GM12801 (cell line): ENCODE results near the gene LDB2.

Source experiments
- TF ChIP-seq, protein P1 (sequence below): IDR thresholded peaks from one replicate; pipeline ENCODE4 v1.5.1; 2011; ENCODE audit warnings: control low read depth; ENCODE audit not compliant: insufficient read length; ENCODE audit errors: extremely low read depth

LDB2 gene

DNA sequence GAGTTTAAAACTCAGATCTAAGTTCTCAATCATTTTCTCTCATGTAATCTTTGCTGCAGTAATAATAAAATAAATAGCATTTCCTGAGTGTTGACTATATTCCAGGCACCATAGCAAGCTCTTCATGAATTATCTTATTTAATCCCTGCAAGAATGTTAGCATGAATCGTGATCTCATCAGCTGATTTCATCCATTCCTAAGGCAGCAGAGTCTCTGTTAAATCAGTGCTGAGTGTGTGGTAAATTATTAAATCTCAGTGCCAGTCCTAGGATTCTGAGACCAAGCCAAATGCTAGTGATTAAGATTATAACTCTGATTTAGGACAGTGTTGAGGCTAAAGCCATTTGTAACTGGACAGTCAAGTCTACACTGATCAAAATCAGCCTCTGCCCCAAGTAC is 431.9 kb downstream of the LDB2 start:
- TF ChIP-seq, protein P1, sequence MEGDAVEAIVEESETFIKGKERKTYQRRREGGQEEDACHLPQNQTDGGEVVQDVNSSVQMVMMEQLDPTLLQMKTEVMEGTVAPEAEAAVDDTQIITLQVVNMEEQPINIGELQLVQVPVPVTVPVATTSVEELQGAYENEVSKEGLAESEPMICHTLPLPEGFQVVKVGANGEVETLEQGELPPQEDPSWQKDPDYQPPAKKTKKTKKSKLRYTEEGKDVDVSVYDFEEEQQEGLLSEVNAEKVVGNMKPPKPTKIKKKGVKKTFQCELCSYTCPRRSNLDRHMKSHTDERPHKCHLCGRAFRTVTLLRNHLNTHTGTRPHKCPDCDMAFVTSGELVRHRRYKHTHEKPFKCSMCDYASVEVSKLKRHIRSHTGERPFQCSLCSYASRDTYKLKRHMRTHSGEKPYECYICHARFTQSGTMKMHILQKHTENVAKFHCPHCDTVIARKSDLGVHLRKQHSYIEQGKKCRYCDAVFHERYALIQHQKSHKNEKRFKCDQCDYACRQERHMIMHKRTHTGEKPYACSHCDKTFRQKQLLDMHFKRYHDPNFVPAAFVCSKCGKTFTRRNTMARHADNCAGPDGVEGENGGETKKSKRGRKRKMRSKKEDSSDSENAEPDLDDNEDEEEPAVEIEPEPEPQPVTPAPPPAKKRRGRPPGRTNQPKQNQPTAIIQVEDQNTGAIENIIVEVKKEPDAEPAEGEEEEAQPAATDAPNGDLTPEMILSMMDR = no peak

DNA sequence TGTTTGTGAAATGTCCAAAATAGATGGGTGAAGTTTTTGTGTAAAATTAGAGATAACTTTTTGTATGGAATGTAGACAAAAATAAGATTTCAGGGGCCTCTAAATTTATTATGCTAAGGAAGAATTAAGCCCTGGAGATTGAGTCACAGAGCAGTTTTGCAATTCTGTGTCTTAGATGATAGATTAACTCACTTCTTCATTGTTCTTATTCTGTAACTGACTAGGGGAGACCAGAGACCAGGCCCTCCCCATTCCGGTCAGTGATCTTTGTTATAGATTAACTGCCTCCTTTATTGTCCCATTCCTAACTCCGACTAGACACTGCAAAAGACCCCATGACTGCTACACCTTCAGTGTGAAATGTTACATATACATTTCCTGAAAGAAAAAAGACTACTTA is 433.8 kb downstream of the LDB2 start:
- TF ChIP-seq, protein P1 = no peak

DNA sequence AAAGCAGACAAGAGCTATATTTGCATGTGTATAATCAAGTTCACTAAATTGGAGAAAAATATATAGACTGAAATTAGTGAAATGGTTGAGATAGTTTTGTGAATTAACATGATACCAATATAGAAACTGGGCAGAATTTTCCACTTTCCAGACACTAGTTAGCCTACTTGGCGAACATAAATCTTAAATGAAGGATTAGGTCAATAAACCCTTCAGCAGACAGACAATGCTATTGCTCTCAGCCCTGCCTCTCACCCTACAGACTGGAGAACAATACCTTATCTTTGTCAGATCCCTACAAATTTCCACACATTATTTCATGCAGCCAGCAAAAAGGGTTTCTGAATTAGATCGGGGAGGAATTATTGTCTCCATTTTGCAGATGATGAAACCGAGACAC is 435.8 kb downstream of the LDB2 start:
- TF ChIP-seq, protein P1 = no peak

DNA sequence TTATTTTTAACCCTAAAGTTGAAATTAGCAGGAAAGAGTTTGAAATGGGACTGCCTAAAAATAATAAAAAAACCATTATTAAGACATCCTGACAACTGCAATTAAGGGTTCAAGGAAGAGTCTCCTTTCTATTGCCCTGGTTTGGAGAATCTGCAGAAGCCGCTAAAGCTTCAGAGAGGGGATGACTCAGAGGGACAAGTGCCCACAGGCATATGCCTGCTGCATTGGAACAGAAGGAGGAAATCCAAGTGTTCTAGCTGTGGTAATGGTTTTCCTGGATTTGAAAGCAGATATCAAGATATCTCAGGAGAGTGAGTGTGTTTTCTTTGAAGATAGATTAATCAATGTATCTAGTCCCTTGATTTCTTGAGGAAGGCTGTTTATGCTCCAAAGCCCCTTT is 437.1 kb downstream of the LDB2 start:
- TF ChIP-seq, protein P1 = no peak

DNA sequence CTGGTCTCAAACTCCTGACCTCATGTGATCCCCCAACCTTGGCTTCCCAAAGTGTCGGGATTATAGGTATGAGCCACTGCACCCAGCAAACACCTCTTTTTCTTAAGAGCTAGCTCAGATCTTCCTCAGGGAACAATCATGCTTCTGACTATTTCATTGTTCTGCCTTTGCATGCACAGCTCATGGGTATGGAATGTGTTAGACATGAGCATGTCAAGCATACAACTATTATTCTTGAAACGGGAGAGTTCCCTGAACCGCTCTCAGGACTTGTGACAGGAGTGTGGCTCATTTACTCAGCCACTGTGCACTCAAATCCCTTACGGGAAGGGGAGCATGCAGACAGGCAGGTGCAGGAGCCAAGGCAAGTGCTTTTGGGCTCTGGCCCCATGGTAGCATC is 440.5 kb downstream of the LDB2 start:
- TF ChIP-seq, protein P1 = no peak
